Measurements from ENCODE around the gene CRNN.

The CRNN gene

GRCh38 chr1:152415454-152416227, 1.6 kb upstream of the CRNN start:
- no peak for DNase-seq

- DNase-seq, result no peak
Observed at GRCh38 chr1:152412756-152413155, 1.3 kb downstream of the CRNN start.

GRCh38 chr1:152411134-152411533, 2.9 kb downstream of the CRNN start:
- DNase-seq, result peak; percentile 6

- DNase-seq, result no peak
Observed at GRCh38 chr1:152410599-152410998, 3.5 kb downstream of the CRNN start.

DNA sequence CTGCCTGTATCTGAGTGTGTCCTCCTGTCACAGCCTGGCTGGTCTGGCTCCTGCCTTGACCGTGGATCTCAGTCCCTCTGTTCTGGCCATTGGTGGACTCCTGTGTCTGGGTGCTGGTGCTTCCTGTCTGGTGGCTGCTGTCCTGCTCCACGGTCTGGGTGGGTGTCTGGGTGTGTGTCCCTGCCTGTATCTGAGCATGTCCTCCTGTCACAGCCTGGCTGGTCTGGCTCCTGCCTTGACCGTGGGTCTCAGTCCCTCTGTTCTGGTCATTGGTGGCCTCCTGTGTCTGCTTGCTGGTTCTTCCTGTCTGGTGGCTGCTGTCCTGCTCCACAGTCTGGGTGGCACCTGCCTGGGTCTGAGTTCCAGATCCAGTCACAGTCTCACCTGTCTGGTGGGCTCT, 4.0 kb downstream of the CRNN start:
- no peak for DNase-seq

- no peak for DNase-seq
Observed at GRCh38 chr1:152408664-152409063, 5.4 kb downstream of the CRNN start.

DNA sequence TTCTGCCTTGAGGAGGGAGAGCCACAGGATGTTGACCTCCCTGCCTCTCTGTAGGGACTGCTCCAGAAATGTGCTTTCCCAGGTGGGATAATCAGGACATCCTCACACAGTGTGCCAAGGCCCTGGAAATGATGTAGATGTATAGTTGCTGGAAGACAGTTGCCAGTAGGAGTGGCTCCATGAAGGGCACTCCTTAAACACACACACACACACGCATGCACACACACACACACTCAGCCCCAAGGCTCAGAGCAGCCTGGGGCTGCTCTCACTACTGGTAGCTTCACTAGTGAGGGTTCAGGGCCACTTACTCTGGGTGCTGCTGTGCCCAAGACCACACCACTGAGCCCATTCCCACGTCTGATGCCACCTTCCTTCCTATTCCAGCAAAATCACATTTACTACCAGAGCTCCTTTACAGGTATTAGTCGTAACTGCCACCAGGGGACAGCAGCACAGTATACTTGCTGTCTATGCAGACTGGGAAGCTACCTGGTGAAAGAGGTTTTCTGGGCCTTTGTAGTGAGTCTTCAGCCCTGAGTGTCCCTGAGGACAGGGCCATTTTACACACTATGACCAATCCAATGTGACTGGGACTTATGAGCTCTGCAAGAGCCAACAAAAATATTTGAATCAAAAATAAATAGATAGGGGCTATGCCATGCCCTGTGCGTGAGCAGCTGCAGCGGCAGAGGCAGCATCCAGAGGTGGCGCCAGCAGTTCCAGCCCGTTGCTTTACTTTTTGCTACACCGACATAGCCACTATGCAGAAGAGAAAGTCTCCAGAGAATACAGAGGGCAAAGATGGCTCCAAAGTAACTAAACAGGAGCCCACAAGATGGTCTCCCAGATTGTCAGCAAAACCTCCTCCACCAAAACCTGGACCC, 15.0 kb downstream of the CRNN start:
- DNase-seq, result no peak

DNA sequence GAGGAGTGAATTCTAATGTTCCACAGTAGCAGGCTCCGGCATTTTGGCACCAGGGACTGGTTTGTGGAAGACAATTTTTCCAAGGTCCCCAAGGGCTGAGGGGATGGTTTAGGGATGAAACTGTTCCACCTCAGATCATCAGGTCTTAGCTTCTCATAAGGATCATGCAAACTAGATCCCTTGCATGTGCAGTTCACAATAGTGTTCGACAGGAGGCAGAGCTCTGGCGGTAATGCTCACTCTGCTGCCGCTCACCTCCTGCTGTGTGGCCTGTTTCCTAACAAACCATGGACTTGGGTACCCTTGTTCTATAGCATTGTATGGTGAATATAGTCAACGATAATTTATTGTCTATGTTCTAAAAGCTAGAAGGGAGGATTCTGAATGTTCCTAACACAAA, 16.6 kb downstream of the CRNN start:
- no peak for DNase-seq

- DNase-seq, result no peak
Observed at GRCh38 chr1:152394151-152394550, 19.9 kb downstream of the CRNN start.

DNA sequence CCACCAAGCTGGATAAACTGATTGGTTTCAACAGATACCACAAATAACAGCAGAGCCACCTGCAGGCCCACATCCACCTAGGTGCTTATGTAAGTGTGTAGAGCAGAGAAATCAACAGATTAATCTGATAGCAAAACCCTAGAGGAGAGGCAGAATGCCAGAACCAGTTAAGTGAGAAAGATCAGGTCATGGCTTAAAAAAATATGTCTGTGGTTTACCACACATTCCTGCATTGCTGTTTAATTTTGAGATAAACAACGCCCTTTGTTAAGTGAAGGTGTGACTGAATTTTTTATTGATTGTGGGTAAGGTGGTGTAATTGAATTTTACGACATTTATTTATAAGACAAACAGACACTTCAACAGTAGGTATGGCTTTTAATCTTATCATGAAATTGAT, 21.2 kb downstream of the CRNN start:
- no peak for DNase-seq

DNA sequence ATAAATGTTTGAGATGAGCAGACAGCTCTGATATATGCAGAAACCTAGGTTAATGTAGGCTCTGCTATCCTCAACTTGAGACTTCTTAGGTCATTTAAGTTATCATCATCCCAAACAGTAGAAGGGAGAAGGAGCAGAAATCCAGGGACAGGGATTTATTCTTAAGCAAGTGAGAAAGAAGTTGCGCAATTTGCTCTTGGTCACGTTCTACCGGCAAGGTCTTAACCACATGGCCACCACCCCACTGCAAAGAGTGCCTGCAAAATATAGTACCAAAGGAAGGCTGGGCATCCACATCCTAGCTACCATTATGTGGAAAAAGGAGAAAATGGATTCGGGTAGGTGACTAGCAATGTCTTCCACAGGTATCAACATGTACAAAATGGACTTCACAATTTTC, 25.2 kb downstream of the CRNN start:
- no peak for DNase-seq

DNA sequence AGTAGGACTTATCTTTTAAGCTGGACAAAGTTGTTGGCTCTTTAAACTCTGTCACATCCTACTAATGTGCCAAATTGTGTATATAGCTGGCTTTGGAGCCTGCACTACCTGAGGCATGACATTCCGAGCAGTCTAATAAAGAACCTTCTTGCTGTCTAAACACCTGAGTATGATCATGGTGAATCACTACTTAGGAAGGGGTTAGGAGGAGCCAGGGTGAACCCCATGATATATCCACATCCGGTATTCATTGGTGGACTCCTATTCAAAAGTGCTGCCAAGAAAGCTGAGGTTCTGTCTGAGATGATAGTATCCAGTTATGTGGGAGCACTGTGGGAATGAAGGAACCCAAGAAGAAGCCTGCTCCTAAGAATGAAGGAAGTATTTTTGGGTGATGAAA, 27.1 kb downstream of the CRNN start:
- no peak for DNase-seq

DNA sequence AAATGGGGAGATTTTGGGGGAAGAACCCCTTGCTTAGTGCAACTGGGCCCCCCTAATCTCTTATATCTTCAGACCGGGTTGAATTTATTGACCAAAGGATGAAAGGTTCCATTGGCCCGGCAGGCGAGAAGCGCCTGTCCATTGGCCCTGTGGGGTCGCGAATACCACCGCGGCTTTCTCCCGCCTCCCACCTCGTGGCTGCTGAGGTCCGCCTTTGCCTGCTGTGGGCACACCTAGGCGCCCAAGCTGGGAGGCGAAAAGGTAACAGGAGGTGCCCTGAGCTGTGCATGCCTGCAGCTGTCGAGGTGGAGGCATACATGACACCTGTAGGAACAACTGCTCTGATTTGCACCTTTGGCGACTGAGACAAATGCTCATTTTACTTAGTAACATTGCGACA, 33.1 kb downstream of the CRNN start:
- DNase-seq, result no peak

DNA sequence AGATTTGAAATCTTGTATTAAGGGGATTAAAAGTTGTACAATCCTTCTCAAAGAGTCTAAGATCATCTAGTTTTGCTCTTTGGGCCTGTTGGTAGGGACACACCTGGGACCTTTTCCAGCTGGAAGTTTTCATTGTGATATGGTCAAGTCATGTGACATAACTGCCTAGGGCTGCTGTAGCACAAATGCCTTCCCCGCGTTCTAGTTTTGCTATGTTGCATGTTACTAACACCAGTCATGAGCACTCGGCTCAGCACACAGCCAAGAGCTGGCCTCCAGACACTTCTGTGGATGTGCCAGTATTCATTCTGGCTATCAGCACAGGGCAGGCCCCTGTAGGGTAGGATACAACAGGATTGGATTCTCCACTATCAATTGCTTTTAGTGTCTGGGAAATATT, 39.6 kb downstream of the CRNN start:
- no peak for DNase-seq

GRCh38 chr1:152372672-152373071, 41.4 kb downstream of the CRNN start:
- no peak for DNase-seq

- no peak for DNase-seq
Observed at GRCh38 chr1:152367436-152367835, 46.6 kb downstream of the CRNN start.

DNA sequence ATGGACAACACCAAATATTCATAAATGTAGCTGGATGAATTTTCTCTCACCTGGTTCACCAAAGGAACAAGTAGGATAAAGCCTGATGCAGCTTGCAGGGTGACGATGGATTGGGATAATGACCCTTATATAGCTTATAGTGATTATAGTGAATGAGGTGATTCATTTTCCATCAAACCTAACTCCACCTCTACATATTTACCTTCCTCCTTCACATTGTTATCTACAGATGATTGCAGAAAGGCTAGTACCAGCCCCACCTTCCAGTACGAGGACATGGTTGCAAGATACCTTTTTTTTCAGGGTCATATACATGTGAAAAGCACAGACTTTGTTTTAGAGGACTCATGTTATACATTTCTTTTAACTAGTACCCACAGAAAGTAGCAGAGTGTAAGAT, 54.2 kb downstream of the CRNN start, which contains the start of gene FLG2:
Gene FLG2 (minus strand): TSS at position 101 of the 400 bp plus-strand sequence. CDS start 1,122 bp downstream, outside the sequence.
- no peak for DNase-seq

All from NCI-H1092 treated with DMSO at 0.1 percent for 48 hours (cell line).